Measurements from ENCODE around the gene INTS11.

DNA sequence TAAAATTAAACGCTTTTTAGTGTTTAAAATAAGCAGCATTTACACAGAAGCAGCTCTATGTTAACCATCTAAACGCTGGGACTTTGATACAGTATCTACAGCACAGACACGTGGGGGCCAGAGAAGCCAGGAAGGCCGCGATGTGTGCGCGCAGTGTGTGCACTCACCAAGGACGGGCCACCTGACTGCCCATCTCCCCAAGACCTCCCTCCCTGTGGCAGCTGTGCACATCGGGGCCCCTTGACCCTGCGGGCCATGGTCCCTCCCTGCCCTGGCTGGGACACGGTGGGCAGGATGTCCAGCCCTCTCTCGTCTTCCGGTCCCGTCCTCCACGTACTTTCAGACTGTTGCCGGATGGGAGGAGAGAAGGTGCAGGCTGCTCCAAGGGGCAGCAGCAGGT is 10.8 kb upstream of the INTS11 start:
- no peak for TF ChIP-seq POLR2A (IDR thresholded peaks at IDR 0.05)
- TF ChIP-seq, protein P1, sequence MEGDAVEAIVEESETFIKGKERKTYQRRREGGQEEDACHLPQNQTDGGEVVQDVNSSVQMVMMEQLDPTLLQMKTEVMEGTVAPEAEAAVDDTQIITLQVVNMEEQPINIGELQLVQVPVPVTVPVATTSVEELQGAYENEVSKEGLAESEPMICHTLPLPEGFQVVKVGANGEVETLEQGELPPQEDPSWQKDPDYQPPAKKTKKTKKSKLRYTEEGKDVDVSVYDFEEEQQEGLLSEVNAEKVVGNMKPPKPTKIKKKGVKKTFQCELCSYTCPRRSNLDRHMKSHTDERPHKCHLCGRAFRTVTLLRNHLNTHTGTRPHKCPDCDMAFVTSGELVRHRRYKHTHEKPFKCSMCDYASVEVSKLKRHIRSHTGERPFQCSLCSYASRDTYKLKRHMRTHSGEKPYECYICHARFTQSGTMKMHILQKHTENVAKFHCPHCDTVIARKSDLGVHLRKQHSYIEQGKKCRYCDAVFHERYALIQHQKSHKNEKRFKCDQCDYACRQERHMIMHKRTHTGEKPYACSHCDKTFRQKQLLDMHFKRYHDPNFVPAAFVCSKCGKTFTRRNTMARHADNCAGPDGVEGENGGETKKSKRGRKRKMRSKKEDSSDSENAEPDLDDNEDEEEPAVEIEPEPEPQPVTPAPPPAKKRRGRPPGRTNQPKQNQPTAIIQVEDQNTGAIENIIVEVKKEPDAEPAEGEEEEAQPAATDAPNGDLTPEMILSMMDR (IDR thresholded peaks at IDR 0.05), result no peak

All from breast epithelium (tissue), 3 donors.